Suprapubic skin (tissue), 4 donors: ENCODE measurements around the gene TBC1D22A. TPM values are rescaled to one million over a fixed set of nuclear protein-coding genes. Genes with fewer than 3 reads are reported as not detected.

Experiments used
- DNase-seq, 2 donors: peaks; one replicate each; pipeline ENCODE4 v3.0.0-alpha.2; 2019; ENCODE audit warnings: low spot score in 2 of 2
- H3K27ac ChIP-seq: fragments of 200-600 bp; sonication (generic); one replicate; pipeline ENCODE4 v1.5.1; 2019
- H3K27me3 ChIP-seq: fragments of 200-600 bp; sonication (generic); one replicate; pipeline ENCODE4 v1.5.1; 2019
- H3K36me3 ChIP-seq: fragments of 200-600 bp; sonication (generic); one replicate; pipeline ENCODE4 v1.5.1; 2019
- H3K4me1 ChIP-seq: fragments of 200-600 bp; sonication (generic); one replicate; pipeline ENCODE4 v1.5.1; 2019
- H3K4me3 ChIP-seq: fragments of 200-600 bp; sonication (generic); one replicate; pipeline ENCODE4 v1.5.1; 2019; ENCODE audit warnings: mild to moderate bottlenecking
- H3K9me3 ChIP-seq: fragments of 200-600 bp; sonication (generic); one replicate; pipeline ENCODE4 v1.5.1; 2019
- CTCF ChIP-seq, 2 donors: fragments of 200-600 bp in 1 of 2; fragments of 450-650 bp in 1 of 2; sonication (generic) in 1 of 2; IDR thresholded peaks; one replicate each; pipeline ENCODE4 v1.5.1; 2016 to 2019; ENCODE audit warnings: antibody characterized with exemption in 2 of 2, mild to moderate bottlenecking in 1 of 2, moderate library complexity in 1 of 2
- EP300 ChIP-seq: sonication (generic); formaldehyde crosslinking; IDR thresholded peaks from one replicate; pipeline ENCODE4 v1.6.1; 2017; ENCODE audit warnings: antibody characterized with exemption
- POLR2A ChIP-seq, 2 donors: fragments of 450-650 bp; IDR thresholded peaks; one replicate each; pipeline ENCODE4 v1.6.1; 2017; ENCODE audit warnings: antibody characterized with exemption in 2 of 2, mild to moderate bottlenecking in 2 of 2, moderate library complexity in 2 of 2
- POLR2AphosphoS5 ChIP-seq, 3 donors: sonication (generic); formaldehyde crosslinking; IDR thresholded peaks; one replicate each; pipeline ENCODE4 v1.6.1; 2017; ENCODE audit warnings: antibody characterized with exemption in 3 of 3
- WGBS: methylation state at CpG from one replicate; pipeline ENCODE4 v1.1.5; 2018; 5-methylcytosine and 5-hydroxymethylcytosine counted together
- total RNA-seq, 4 donors: library from RNA; depleted of rRNA; stranded (reverse); fragments of >200 nt; gene quantifications; one replicate each; pipeline ENCODE4 v1.1.0, GENCODE V29; 2016

Gene TBC1D22A
- total RNA-seq, 4 donors from 2014 or later, result 24.8 to 43.2 (median 35.4) TPM

- peak in 1 of 2 donors; percentile 74 for DNase-seq
- no peaks in the 10 kb centered on the region for H3K4me1 ChIP-seq
- H3K4me3 ChIP-seq, result no peak overlapping the region
- TF ChIP-seq CTCF (IDR thresholded peaks at IDR 0.05) (no peak), EP300 (no peak), POLR2A (IDR thresholded peaks at IDR 0.05) (no peak), POLR2AphosphoS5 (IDR thresholded peaks at IDR 0.05) (no peak)
- H3K9me3 ChIP-seq, result no peaks in the 10 kb centered on the region
- H3K27me3 ChIP-seq, result no peaks in the 10 kb centered on the region
- no peak overlapping the region for H3K27ac ChIP-seq
- peaks cover 9% of the 10 kb centered on the region for H3K36me3 ChIP-seq
- WGBS, result 96% methylated on average over 27 of the region's 32 CpGs
These were observed 255.8 kb downstream of the TBC1D22A start for GRCh38 chr22:47018010-47018910.

GRCh38 chr22:47019012-47019790, 256.8 kb downstream of the TBC1D22A start:
- Histone ChIP-seq H3K36me3 (peaks cover 9% of the 10 kb centered on the region), H3K27ac (no peak overlapping the region), H3K27me3 (no peaks in the 10 kb centered on the region), H3K4me1 (no peaks in the 10 kb centered on the region), H3K9me3 (no peaks in the 10 kb centered on the region), H3K4me3 (no peak overlapping the region)
- 95% methylated on average over 22 of the region's 22 CpGs for WGBS
- TF ChIP-seq CTCF (IDR thresholded peaks at IDR 0.05) (no peak), POLR2AphosphoS5 (IDR thresholded peaks at IDR 0.05) (no peak), POLR2A (IDR thresholded peaks at IDR 0.05) (no peak), EP300 (no peak)
- DNase-seq, result peak in 1 of 2 donors; percentile 69

GRCh38 chr22:47020166-47020565, 257.7 kb downstream of the TBC1D22A start:
- no peak overlapping the region for H3K27ac ChIP-seq
- DNase-seq, result peak in 1 of 2 donors; percentile 65
- H3K36me3 ChIP-seq, result peaks cover 8% of the 10 kb centered on the region

GRCh38 chr22:47021371-47022074, 259.1 kb downstream of the TBC1D22A start:
- 80% methylated on average over 5 of the region's 7 CpGs for WGBS
- H3K27ac ChIP-seq, result no peak overlapping the region

More at GRCh38 chr22:47020166-47020565, 257.7 kb downstream of the TBC1D22A start:
- Histone ChIP-seq H3K4me1 (no peaks in the 10 kb centered on the region), H3K9me3 (no peaks in the 10 kb centered on the region), H3K27me3 (no peaks in the 10 kb centered on the region), H3K4me3 (no peak overlapping the region)
- WGBS, result 90% methylated on average over 7 of the region's 7 CpGs
- TF ChIP-seq POLR2A (IDR thresholded peaks at IDR 0.05) (no peak), POLR2AphosphoS5 (IDR thresholded peaks at IDR 0.05) (no peak), EP300 (no peak), CTCF (IDR thresholded peaks at IDR 0.05) (no peak)

More at GRCh38 chr22:47021371-47022074, 259.1 kb downstream of the TBC1D22A start:
- Histone ChIP-seq H3K4me3 (no peak overlapping the region), H3K27me3 (no peaks in the 10 kb centered on the region), H3K36me3 (no peaks in the 10 kb centered on the region), H3K4me1 (no peaks in the 10 kb centered on the region), H3K9me3 (no peaks in the 10 kb centered on the region)
- TF ChIP-seq CTCF (IDR thresholded peaks at IDR 0.05), result no peak
- TF ChIP-seq POLR2AphosphoS5 (IDR thresholded peaks at IDR 0.05), result no peak
- TF ChIP-seq POLR2A (IDR thresholded peaks at IDR 0.05), result no peak
- TF ChIP-seq EP300, result no peak
- DNase-seq, result peak in 1 of 2 donors; percentile 63
